Body of pancreas (tissue), 4 donors: ENCODE data around the gene LAMA4.

Source experiments
- POLR2A ChIP-seq, 3 donors: fragments of 450-650 bp; IDR thresholded peaks; one replicate each; pipeline ENCODE4 v1.6.1; 2016; ENCODE audit warnings: antibody characterized with exemption in 3 of 3, mild to moderate bottlenecking in 2 of 3
- TF ChIP-seq, protein P1 (sequence below), 7 experiments: fragments of 450-650 bp in 4 of 7; fragments of 200-600 bp in 3 of 7; sonication (generic) in 3 of 7; IDR thresholded peaks; one replicate each; pipeline ENCODE4 v1.5.1; 2016 to 2019; ENCODE audit warnings: antibody characterized with exemption in 7 of 7

DNA sequence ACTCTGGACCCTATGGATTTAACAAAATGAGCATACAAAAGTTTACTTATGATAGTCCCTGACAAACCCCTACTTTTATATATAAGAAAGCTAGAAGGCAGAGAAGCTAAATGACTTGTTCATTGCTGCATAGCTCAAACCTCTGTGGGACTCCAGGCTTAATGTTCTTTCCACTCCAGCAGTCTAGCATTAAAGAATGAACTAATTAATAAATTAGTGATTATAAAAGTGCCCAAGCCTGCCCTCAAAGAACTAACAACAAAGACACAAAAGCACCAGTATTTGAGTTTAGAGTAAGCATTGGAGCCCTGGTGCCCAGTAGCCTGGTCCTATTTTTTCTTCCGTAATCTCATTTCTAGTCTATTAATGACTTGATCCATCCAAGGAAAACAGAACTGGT, 59.9 kb downstream of the LAMA4 start:
- TF ChIP-seq, protein P1, sequence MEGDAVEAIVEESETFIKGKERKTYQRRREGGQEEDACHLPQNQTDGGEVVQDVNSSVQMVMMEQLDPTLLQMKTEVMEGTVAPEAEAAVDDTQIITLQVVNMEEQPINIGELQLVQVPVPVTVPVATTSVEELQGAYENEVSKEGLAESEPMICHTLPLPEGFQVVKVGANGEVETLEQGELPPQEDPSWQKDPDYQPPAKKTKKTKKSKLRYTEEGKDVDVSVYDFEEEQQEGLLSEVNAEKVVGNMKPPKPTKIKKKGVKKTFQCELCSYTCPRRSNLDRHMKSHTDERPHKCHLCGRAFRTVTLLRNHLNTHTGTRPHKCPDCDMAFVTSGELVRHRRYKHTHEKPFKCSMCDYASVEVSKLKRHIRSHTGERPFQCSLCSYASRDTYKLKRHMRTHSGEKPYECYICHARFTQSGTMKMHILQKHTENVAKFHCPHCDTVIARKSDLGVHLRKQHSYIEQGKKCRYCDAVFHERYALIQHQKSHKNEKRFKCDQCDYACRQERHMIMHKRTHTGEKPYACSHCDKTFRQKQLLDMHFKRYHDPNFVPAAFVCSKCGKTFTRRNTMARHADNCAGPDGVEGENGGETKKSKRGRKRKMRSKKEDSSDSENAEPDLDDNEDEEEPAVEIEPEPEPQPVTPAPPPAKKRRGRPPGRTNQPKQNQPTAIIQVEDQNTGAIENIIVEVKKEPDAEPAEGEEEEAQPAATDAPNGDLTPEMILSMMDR (IDR thresholded peaks at IDR 0.05): no peak
- TF ChIP-seq POLR2A (IDR thresholded peaks at IDR 0.05): no peak
